UCSD-AML1 (cell line): Measurements from ENCODE around the gene TMEM116.

Source experiments
- DNase-seq: peaks from one replicate; lab custom pipeline; 2025; ENCODE audit not compliant: unreplicated experiment; lab: John Stamatoyannopoulos, UW

TMEM116 gene

DNA sequence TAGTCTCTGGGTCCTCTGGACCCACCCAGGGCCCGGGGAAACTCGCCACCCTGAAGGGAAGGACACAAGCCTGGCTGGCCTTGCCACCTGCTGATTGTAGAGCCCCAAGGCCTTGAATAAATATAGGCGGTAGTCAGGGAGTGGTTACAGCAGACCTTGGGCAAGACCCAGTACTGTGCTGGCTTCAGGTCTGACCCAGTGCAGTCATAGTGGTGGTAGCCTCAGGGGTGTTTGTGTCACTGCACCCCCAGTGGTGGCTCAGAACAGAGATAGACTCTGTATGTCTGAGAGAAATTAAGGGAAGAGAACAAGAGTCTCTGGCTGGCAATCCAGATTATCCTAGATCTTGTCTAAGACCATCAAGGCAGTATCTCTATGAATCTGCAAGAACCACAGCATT, 107.5 kb downstream of the TMEM116 start:
- DNase-seq, result no peak

GRCh38 chr12:111904446-111904975, 108.5 kb downstream of the TMEM116 start:
- DNase-seq, result no peak

DNA sequence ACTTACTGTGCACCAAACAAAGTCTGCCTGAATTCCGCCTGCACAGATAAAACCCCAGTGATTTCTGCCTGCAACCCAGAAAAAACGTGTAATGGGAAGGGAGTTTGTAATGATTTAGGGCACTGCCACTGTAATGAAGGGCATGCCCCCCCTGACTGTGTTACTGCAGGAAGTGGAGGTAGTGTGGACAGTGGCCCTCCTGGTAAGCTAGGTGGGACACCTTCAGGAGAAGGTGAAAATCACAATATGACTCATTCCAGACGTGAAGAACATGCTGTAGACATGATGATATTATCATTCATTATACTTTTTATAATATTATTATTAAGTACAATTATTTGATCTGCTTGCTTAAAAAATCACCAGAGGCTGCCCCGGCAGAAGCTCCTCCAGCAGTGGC, 111.8 kb downstream of the TMEM116 start:
- no peak for DNase-seq

DNA sequence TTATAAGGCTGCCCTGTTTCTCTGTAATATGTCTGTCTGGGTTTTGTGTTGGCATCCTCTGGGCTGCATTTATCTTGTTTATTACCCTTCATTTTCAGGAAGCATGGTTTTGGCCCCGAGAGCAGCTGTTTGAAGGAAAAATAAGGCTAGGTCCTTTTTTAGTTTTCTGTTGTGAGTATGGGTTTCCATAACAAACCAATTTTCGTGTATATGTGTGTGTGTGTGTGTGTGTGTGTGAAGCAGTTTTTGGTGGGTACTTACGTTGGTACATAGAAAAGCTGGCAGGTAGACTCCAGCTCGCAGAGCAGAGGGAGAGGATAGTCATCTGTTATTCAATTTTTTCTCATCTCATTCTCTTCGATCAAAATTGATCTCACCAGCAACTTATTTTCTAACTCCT, 118.4 kb downstream of the TMEM116 start:
- no peak for DNase-seq

DNA sequence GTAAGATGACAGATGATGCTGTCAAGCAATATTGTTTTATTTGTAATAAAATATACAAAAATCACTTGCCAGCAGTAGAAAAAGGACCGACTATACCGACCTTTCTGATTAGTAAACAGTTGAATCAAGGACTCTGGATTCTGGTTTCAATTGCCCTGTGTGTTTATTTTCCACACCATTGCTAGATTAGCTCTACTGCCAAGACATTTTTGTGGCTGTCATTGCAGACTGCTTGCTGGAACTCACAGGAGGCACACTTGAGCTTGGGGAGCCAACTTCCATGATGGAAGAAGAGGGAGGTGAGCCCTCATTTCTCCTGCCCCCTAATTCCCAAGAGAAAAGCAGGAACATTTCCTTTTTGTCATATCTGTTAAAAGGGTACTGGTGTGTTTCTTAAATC, 119.7 kb downstream of the TMEM116 start:
- no peak for DNase-seq

GRCh38 chr12:111887926-111888745, 124.8 kb downstream of the TMEM116 start:
- DNase-seq, result no peak

- no peak for DNase-seq
Measured at GRCh38 chr12:111886662-111887545, 126.1 kb downstream of the TMEM116 start.

DNA sequence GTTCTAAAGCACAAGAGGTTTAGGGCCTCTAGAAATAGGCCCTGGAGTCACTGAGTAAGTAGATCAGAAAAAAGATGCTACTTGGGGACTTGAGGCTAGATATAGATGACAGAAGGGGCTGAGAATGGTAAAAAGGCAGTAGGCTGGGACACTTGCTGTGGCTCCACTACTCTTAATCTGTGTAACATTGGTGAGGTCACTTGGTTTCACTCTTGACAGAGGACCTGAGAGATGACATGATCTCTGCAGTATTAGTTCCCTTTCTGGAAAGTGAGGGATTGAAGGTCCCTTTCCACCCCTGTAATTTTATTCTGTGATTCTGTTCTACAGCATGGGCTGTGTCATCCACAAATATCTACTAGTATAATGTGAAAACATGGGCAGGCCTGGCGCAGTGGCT, 131.2 kb downstream of the TMEM116 start:
- no peak for DNase-seq
